Endothelial cell of hepatic sinusoid (primary cell): ENCODE results near the gene RXRA.

Experiments
- in situ Hi-C: cut with HindIII; loops from 2 replicates; pipeline ENCODE4 v1.10.0; 2017; ENCODE audit warnings: low sequenced_read_pairs

Gene RXRA

GRCh38 chr9:134439368-134439784, 113.1 kb downstream of the RXRA start:
- in situ Hi-C loops = no loop called here

- in situ Hi-C loops = loop anchor here (5.0 to 10.0 kb wide), 5 partner anchors 83 to 334 kb away; partner anchors contain the start of gene RXRA
Observed at GRCh38 chr9:134440636-134441226, 114.5 kb downstream of the RXRA start.

- in situ Hi-C loops = loop anchor here (5.0 to 10.0 kb wide), 5 partner anchors 84 to 333 kb away; partner anchors contain the start of gene RXRA
Observed at GRCh38 chr9:134441227-134442084, 115.2 kb downstream of the RXRA start.

GRCh38 chr9:134442085-134442474, 115.8 kb downstream of the RXRA start:
- in situ Hi-C loops = loop anchor here (5.0 to 10.0 kb wide), 5 partner anchors 85 to 333 kb away; partner anchors contain the start of gene RXRA

GRCh38 chr9:134442486-134443173, 116.4 kb downstream of the RXRA start:
- in situ Hi-C loops = loop anchor here (5.0 to 10.0 kb wide), 5 partner anchors 85 to 332 kb away; partner anchors contain the start of gene RXRA

- in situ Hi-C loops = loop anchor here (5.0 to 10.0 kb wide), 5 partner anchors 86 to 331 kb away; partner anchors contain the start of gene RXRA
Observed at GRCh38 chr9:134443174-134444037, 117.2 kb downstream of the RXRA start.

- in situ Hi-C loops = loop anchor here (5.0 to 10.0 kb wide), 5 partner anchors 87 to 331 kb away; partner anchors contain the start of gene RXRA
Observed at GRCh38 chr9:134444038-134444315, 117.7 kb downstream of the RXRA start.

GRCh38 chr9:134445000-134445399, 118.7 kb downstream of the RXRA start:
- in situ Hi-C loops = loop anchor here (5.0 to 10.0 kb wide), 6 partner anchors 88 to 330 kb away; partner anchors contain the start of gene RXRA

GRCh38 chr9:134449180-134449916, 123.1 kb downstream of the RXRA start:
- in situ Hi-C loops = loop anchor here (5.0 to 10.0 kb wide), 2 partner anchors 293 to 325 kb away; no protein-coding TSS in a partner anchor

- in situ Hi-C loops = no loop called here
Observed at GRCh38 chr9:134451700-134452458, 125.6 kb downstream of the RXRA start.

GRCh38 chr9:134452728-134453127, 126.5 kb downstream of the RXRA start:
- in situ Hi-C loops = no loop called here

GRCh38 chr9:134453776-134454475, 127.7 kb downstream of the RXRA start:
- in situ Hi-C loops = no loop called here

GRCh38 chr9:134454476-134454857, 128.2 kb downstream of the RXRA start:
- in situ Hi-C loops = no loop called here

GRCh38 chr9:134455021-134455471, 128.8 kb downstream of the RXRA start:
- in situ Hi-C loops = loop anchor here (5.0 kb wide), 2 partner anchors 42 to 192 kb away; no protein-coding TSS in a partner anchor

GRCh38 chr9:134455537-134455933, 129.3 kb downstream of the RXRA start:
- in situ Hi-C loops = loop anchor here (5.0 kb wide), 2 partner anchors 42 to 192 kb away; no protein-coding TSS in a partner anchor

GRCh38 chr9:134455934-134456755, 129.9 kb downstream of the RXRA start:
- in situ Hi-C loops = loop anchor here (5.0 kb wide), 2 partner anchors 41 to 191 kb away; no protein-coding TSS in a partner anchor

GRCh38 chr9:134456756-134457305, 130.6 kb downstream of the RXRA start:
- in situ Hi-C loops = loop anchor here (5.0 kb wide), 2 partner anchors 40 to 190 kb away; no protein-coding TSS in a partner anchor
